HG03439 (cell line): Measurements from ENCODE around the gene SYT1.

Experiments used
- ATAC-seq: cut with Tn5 transposase; IDR thresholded peaks from one replicate; pipeline ENCODE4 v1.9.1; 2021; ENCODE audit warnings: mild to moderate bottlenecking, moderate library complexity; ENCODE audit not compliant: unreplicated experiment

The SYT1 gene

DNA sequence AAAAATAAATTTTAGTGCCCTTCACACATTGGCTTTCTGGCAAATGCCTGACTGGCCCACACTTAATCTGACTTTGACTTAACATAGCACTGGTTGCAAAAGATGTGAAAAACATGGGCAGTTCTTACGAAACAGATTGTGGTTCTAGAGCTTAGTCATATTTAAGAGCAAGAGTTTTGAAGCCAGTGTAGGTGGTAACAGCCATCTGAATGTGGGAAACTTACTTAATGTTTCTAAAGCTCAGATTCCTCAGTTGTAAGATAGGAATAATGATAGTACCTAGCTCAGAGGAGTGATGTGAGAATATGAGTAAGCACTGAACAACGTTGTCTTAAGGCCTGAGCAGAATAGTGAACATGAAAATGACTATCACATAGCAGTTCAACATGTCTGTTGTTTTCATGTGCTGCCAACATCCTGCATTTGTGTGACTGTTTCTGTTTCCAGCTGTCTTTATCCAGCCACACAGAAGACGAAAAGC, 262.7 kb downstream of the SYT1 start:
- peak; percentile 100 for ATAC-seq

DNA sequence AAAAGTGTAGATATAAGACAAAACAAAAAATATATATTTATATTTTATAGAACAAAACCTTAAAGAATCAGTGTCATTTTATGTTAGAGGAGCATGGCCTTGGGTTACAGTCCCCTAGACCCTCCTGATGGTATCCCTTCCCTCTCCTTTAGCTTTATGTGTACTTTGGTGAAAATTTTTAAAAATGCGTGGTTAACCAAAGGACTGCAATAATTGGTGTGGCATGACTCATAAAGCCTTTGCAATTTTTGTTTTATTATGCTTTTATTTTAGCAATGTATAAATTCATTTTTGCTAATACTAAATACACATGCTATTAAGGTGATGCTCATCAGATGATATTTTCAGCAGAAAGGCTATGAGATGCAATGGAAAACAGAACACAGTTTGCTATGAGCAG, 264.4 kb downstream of the SYT1 start:
- no peak for ATAC-seq

DNA sequence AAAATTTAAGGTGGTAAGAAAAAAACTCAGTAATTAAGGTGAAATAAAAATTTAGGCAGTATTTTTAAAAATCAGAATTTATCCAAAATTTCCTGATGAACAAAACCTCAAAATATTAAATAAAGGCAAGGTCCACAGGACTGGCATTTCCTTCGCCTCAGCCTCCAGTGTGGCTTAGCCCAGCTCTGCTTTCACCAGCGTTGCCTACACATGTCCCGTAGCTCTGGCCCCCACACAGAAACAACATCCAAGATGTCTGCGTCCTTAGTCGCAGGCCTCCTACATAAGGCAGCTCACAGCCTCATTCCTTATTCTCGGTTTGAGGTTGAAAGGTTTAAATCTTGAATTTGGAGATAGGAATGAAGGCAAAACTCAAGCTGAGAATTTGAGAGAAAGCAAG, 274.3 kb downstream of the SYT1 start:
- no peak for ATAC-seq

DNA sequence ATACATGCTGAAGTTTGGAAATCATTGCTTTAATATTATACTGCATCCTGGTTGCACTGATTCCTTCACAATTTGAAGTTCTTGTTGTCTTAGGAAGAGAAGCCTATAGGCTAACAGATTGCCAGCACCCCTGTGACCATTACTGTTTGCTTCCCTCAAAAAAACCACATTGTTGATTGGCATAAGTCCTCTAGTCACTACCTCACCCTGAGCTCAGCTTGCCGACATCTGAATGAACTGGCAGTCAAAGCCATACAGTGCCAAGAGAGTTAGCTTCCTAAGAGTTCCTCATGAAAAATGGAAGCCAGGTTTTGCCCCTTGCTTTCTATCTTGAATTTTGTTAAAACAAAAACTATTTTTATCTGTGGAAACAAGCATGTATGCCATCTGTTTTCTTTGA, 276.1 kb downstream of the SYT1 start:
- ATAC-seq: no peak

DNA sequence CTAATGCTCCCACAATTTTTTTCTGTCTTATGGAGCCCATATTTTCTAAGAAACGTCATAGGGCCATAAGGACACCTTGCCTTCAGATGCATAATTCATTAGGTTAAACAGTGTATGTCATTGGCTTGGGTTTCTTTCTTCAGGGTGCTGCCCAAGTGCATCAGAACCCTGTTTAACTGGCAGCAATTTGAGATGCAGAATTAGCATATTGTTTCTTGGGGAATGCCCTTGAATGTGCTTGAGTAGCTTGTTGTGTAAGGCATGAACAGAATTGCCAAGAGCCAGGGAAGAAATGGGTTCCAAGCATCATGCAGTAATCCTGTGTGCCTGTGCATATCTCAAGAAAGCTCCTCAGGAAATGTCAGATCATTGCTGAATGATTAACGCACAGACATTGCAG, 277.2 kb downstream of the SYT1 start:
- no peak for ATAC-seq

GRCh38 chr12:79143803-79144202, 279.2 kb downstream of the SYT1 start:
- no peak for ATAC-seq

GRCh38 chr12:79151956-79152355, 287.4 kb downstream of the SYT1 start:
- ATAC-seq: no peak

DNA sequence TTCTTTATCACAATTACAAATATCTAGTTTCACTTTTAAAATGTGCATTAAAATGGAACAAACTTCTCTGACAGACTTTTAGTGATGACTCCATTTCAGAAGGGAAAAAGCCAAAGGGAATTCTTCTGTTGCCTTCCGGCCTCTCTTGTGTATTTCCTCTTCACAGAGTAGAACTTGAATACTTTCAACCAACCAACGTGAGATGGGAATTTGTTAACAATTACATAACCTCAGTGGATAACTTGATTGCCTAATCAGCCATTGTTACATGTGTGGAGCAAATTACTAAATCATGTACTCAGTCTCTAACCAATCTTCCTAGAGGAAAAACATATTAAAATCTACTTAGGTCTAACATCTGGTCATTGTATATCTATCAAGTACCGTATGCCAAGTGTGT, 291.1 kb downstream of the SYT1 start:
- no peak for ATAC-seq

- ATAC-seq: peak; percentile 60
Measured at GRCh38 chr12:79156846-79157463, 292.4 kb downstream of the SYT1 start.

- no peak for ATAC-seq
Measured at GRCh38 chr12:79161249-79161934, 296.8 kb downstream of the SYT1 start.

- ATAC-seq: no peak
Measured at GRCh38 chr12:79162147-79162772, 297.7 kb downstream of the SYT1 start.

- ATAC-seq: no peak
Measured at GRCh38 chr12:79162948-79163347, 298.4 kb downstream of the SYT1 start.

- ATAC-seq: no peak
Measured at GRCh38 chr12:79164890-79165289, 300.3 kb downstream of the SYT1 start.

DNA sequence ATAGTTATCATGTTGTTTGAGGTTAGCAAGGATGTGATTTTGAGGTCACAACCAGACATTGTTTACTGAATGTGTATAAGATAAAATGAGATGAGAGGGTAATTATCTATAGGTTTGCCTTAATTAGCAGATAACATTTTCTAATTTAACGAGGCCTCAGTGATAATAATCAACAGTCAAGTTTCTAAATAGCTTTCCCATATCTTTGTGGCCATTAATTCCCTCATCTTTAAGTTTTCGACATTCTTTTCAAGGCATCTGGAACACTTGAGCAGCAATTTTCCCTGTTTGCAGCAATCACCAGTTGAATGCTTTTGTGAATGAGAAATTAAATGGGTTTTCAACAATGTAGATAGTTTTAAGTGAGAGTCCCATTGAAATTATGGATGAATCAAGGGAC, 304.1 kb downstream of the SYT1 start:
- no peak for ATAC-seq

- peak; percentile 66 for ATAC-seq
Measured at GRCh38 chr12:79174626-79175025, 310.1 kb downstream of the SYT1 start.

DNA sequence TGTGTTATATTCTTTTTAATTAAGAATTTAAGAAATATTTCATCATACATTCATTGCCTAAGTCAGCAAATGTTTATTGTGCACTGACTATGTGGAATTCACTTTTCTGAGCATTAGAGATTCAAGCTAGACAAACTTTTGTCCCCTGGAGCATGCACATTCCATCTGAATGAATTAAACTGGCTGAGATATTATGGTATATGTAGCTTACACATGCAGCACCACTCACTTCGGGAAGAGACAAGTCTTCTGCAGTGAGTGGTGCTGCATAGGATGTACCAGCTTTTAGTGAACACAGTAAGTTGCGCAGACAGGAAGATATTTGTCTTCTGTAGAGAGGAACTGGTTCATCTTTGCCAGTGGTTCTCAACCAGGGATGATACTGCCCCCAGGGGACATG, 318.4 kb downstream of the SYT1 start:
- no peak for ATAC-seq

GRCh38 chr12:79183926-79184325, 319.4 kb downstream of the SYT1 start:
- ATAC-seq: no peak

DNA sequence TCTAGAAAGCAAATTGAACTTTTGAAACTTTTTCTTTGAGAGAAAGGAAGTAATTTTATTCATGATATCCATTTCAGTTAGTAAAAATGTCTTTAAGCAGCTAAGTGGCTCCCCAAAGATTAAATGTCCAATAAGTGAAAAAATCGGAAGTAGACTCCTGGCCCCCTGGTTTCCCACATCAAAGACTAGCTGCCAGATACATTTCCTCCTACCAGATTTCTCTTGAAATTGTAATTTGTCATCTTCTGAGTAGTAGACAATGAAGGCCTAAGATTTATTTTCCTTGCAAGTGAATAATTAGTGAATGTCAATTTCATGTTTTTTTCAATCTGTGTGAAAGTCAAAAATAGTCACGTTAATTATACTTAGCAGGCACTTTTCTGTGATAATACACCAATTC, 321.9 kb downstream of the SYT1 start:
- no peak for ATAC-seq

GRCh38 chr12:79187032-79187431, 322.5 kb downstream of the SYT1 start:
- ATAC-seq: no peak

DNA sequence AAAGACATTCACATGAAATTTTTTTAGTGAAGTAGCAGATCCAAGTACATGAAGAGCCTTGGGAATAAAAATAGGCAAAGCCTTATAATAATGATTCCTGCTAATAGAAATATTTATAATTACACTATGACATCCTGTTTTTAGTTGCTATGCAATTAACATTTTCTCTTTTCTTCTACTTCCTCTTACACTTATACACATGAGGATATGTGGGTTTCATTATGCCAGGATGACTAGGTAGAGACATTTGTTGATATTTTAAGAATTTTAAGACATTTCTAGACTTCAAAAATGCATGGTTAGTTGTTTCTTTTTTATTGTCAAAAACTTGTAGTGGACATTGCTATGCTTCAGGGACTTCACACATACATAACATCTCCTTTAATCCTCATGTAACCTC, 326.8 kb downstream of the SYT1 start:
- ATAC-seq: no peak

GRCh38 chr12:79194595-79194994, 330.0 kb downstream of the SYT1 start:
- no peak for ATAC-seq

- no peak for ATAC-seq
Measured at GRCh38 chr12:79199166-79199565, 334.6 kb downstream of the SYT1 start.
